Activated CD4-positive, alpha-beta memory T cell treated with anti-CD3 and anti-CD28 coated beads for 36 hours (primary cell): ENCODE data around the gene TMC5. TPM values are rescaled to one million over a fixed set of nuclear protein-coding genes. Genes with fewer than 3 reads are reported as not detected.
"Not testable (repeated sequence)": the region's sequence is repeated elsewhere in the genome, so short reads cannot be mapped to it uniquely, and the experiment has no call there.

ENCODE experiments used
- CTCF ChIA-PET: fragments of 350-600 bp; sonication (Branson Sonifier 250); formaldehyde crosslinking; loops from one replicate; lab custom pipeline; 2021; ENCODE audit warnings: antibody characterized with exemption, inconsistent platforms; lab: Charles Lee
- POLR2A ChIA-PET: fragments of 350-600 bp; sonication (Branson Sonifier 250); formaldehyde crosslinking; loops from one replicate; lab custom pipeline; 2021; ENCODE audit warnings: antibody characterized with exemption; lab: Charles Lee
- DNase-seq: peaks from one replicate; pipeline ENCODE4 v3.0.0-alpha.2; 2020
- H3K27ac Mint-ChIP-seq: one replicate; pipeline ENCODE4 v1.8.0; 2021; ENCODE audit warnings: mixed read lengths
- H3K27me3 Mint-ChIP-seq: one replicate; pipeline ENCODE4 v1.8.0; 2021; ENCODE audit warnings: mixed read lengths
- H3K36me3 Mint-ChIP-seq: one replicate; pipeline ENCODE4 v1.8.0; 2021; ENCODE audit warnings: mixed read lengths
- H3K4me1 Mint-ChIP-seq: one replicate; pipeline ENCODE4 v1.8.0; 2021; ENCODE audit warnings: low read depth, mixed read lengths
- H3K4me3 Mint-ChIP-seq: one replicate; pipeline ENCODE4 v1.8.0; 2021; ENCODE audit warnings: mild to moderate bottlenecking, mixed read lengths
- H3K9me3 Mint-ChIP-seq: one replicate; pipeline ENCODE4 v1.8.0; 2021; ENCODE audit warnings: mixed read lengths
- intact Hi-C: fragments of 100-400 bp; cut with micrococcal nuclease; formaldehyde crosslinking; loops from one replicate; pipeline ENCODE4 v1.15.1; 2023
- total RNA-seq, 2 experiments: library from RNA; stranded (reverse); gene quantifications; one replicate each; pipeline ENCODE4 v1.2.3, GENCODE V29; 2021

The TMC5 gene
- total RNA-seq, 2 experiments from 2014 or later, result not detected

GRCh38 chr16:19527161-19527560, 109.5 kb downstream of the TMC5 start:
- intact Hi-C loops, result no loop called here
- no peak for DNase-seq
- Mint-ChIP-seq H3K4me1 (peaks cover 13% of the 10 kb centered on the region), H3K9me3 (no peaks in the 10 kb centered on the region), H3K36me3 (peaks cover 16% of the 10 kb centered on the region), H3K27me3 (no peaks in the 10 kb centered on the region), H3K4me3 (no peak overlapping the region), H3K27ac (no peak overlapping the region)
- POLR2A ChIA-PET, result interaction anchor here (0.6 kb wide), 1 partner anchor 66 kb away, joined by 3 read pairs; no protein-coding TSS in a partner anchor
- CTCF ChIA-PET, result interaction anchor here (0.6 to 1.1 kb wide), 2 partner anchors 24 to 229 kb away, joined by 3 read pairs; no protein-coding TSS in a partner anchor

DNA sequence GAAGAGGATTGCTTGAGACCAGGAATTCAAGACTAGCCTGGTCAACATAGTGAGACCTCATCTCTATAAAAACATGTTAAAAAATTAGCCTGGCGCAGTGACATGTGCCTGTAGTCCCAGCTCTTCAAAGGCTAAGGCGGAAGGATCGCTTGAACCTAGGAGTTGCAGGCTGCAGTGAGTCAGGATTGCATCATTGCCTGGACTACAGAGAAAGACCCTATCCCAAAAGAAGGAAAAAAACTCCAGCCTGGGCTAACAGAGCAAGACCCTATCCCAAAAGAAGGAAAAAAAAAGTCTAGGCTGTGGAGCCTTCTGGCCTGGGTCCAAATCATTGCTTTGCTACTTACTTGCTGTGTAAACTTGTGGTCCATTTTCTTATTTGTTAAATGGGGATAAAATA, 111.0 kb downstream of the TMC5 start:
- H3K27me3 Mint-ChIP-seq, result no peaks in the 10 kb centered on the region
- no peak overlapping the region for H3K27ac Mint-ChIP-seq
- peaks cover 26% of the 10 kb centered on the region for H3K36me3 Mint-ChIP-seq
- H3K4me1 Mint-ChIP-seq, result peaks cover 8% of the 10 kb centered on the region
- no peak overlapping the region for H3K4me3 Mint-ChIP-seq
- ChIA-PET CTCF (interaction anchor here (1.0 kb wide), 1 partner anchor 26 kb away, joined by 4 read pairs; no protein-coding TSS in a partner anchor), POLR2A (no interaction called here)
- no peak for DNase-seq
- no peaks in the 10 kb centered on the region for H3K9me3 Mint-ChIP-seq
- intact Hi-C loops, result no loop called here

GRCh38 chr16:19532601-19533000, 114.9 kb downstream of the TMC5 start:
- CTCF ChIA-PET, result no interaction called here
- POLR2A ChIA-PET, result interaction anchor here (1.5 kb wide), 1 partner anchor 8 kb away, joined by 3 read pairs; no protein-coding TSS in a partner anchor
- intact Hi-C loops, result no loop called here
- Mint-ChIP-seq H3K36me3 (peaks cover 42% of the 10 kb centered on the region), H3K27ac (no peak overlapping the region), H3K4me1 (no peaks in the 10 kb centered on the region), H3K27me3 (no peaks in the 10 kb centered on the region), H3K9me3 (no peaks in the 10 kb centered on the region), H3K4me3 (no peak overlapping the region)
- DNase-seq, result no peak

DNA sequence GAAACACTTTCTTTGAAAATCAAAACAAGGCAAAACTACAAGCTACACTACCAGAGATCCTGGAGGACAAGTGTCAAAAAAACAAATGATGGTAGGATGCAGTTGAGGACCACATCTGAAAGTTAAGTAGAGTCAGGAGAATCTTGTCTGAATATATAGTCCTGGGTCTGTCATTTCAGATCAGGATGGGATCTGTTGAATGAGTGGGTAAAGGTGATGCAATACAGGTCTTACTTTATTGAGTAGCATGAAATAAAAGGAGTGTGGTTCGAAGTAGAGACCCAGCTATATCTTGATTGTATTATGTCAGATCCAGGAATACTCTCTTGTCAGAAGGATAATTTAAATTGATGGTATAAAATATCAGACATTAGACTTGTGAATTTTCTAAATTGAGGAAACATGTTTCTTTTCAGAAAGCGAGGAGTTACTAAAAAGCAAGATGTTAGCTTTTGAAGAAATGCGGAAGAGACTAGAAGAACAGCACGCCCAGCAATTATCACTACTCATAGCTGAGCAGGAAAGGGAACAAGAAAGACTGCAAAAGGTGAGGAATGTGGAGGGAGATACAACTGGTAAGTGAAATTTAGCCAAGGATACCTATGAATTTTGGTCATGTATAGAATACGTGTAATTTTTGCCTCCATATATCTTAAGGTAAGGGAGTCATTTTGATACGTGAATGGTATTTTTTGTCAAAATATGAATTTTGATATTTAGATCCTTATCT, 122.7 kb downstream of the TMC5 start:
- intact Hi-C loops, result no loop called here
- H3K9me3 Mint-ChIP-seq, result no peaks in the 10 kb centered on the region

GRCh38 chr16:19542138-19542821, 124.6 kb downstream of the TMC5 start:
- no peaks in the 10 kb centered on the region for H3K4me1 Mint-ChIP-seq
- peaks cover 45% of the 10 kb centered on the region for H3K36me3 Mint-ChIP-seq
- no peak for DNase-seq
- POLR2A ChIA-PET, result no interaction called here
- no peak overlapping the region for H3K4me3 Mint-ChIP-seq
- no peak overlapping the region for H3K27ac Mint-ChIP-seq
- intact Hi-C loops, result no loop called here
- CTCF ChIA-PET, result interaction anchor here (0.8 to 2.1 kb wide), 3 partner anchors 13 to 18 kb away, joined by 3 to 7 read pairs (median 3); partner anchors contain the start of gene VPS35L
- no peaks in the 10 kb centered on the region for H3K27me3 Mint-ChIP-seq
- no peaks in the 10 kb centered on the region for H3K9me3 Mint-ChIP-seq

More for the DNA sequence above, 122.7 kb downstream of the TMC5 start:
- no peak overlapping the region for H3K27ac Mint-ChIP-seq
- CTCF ChIA-PET, result interaction anchor here (1.2 kb wide), 1 partner anchor 44 kb away, joined by 3 read pairs; no protein-coding TSS in a partner anchor
- H3K27me3 Mint-ChIP-seq, result no peaks in the 10 kb centered on the region
- peaks cover 55% of the 10 kb centered on the region for H3K36me3 Mint-ChIP-seq
- H3K4me3 Mint-ChIP-seq, result no peak overlapping the region
- H3K4me1 Mint-ChIP-seq, result no peaks in the 10 kb centered on the region
- POLR2A ChIA-PET, result no interaction called here
- no peak for DNase-seq

GRCh38 chr16:19543278-19543996, 125.8 kb downstream of the TMC5 start:
- H3K36me3 Mint-ChIP-seq, result peaks cover 46% of the 10 kb centered on the region
- intact Hi-C loops, H3K4me3 Mint-ChIP-seq, H3K27me3 Mint-ChIP-seq, DNase-seq, H3K9me3 Mint-ChIP-seq, H3K4me1 Mint-ChIP-seq, POLR2A ChIA-PET, H3K27ac Mint-ChIP-seq: not testable (repeated sequence)
- CTCF ChIA-PET, result interaction anchor here (1.1 to 2.1 kb wide), 2 partner anchors 12 to 14 kb away, joined by 3 to 7 read pairs; partner anchors contain the start of gene VPS35L

GRCh38 chr16:19548144-19548543, 130.5 kb downstream of the TMC5 start:
- no peak for DNase-seq
- H3K9me3 Mint-ChIP-seq, result no peaks in the 10 kb centered on the region
- intact Hi-C loops, result no loop called here
- POLR2A ChIA-PET, result no interaction called here
- no peak overlapping the region for H3K27ac Mint-ChIP-seq
- CTCF ChIA-PET, result interaction anchor here (1.0 kb wide), 1 partner anchor 18 kb away, joined by 3 read pairs; no protein-coding TSS in a partner anchor
- no peaks in the 10 kb centered on the region for H3K4me1 Mint-ChIP-seq
- H3K27me3 Mint-ChIP-seq, result no peaks in the 10 kb centered on the region
- peaks cover 27% of the 10 kb centered on the region for H3K36me3 Mint-ChIP-seq
- no peak overlapping the region for H3K4me3 Mint-ChIP-seq

Other genes with a start within 250 kb of the TMC5 start
- under 1 TPM in 1 of 2 experiments, not detected in 1; 0.10 TPM for gene SYT17, start 249.6 kb upstream of the TMC5 start, total RNA-seq
- gene CLEC19A, start 132.2 kb upstream of the TMC5 start, total RNA-seq, result not detected
- 10 to 100 TPM; 18.4 to 19.0 TPM for gene GDE1, start 104.2 kb downstream of the TMC5 start, total RNA-seq
- gene CCP110, start 106.1 kb downstream of the TMC5 start, total RNA-seq, result 10 to 100 TPM; 21.7 to 26.3 TPM
- 10 to 100 TPM; 33.9 to 38.0 TPM for gene VPS35L, start 137.8 kb downstream of the TMC5 start, total RNA-seq